Lung (tissue), 12 donors: ENCODE measurements around the gene DOP1B. TPM values are rescaled to one million over a fixed set of nuclear protein-coding genes. Genes with fewer than 3 reads are reported as not detected.

ENCODE experiments used
- ATAC-seq: fragments of 200-7000 bp; cut with Tn5 transposase; one replicate; pipeline ENCODE4 v1.9.1; 2020; ENCODE audit warnings: moderate number of reproducible peaks; ENCODE audit not compliant: insufficient read depth, low FRiP score
- DNase-seq, 3 donors: peaks; one replicate each; pipeline ENCODE4 v3.0.0-alpha.2; 2013 to 2017
- H3K27ac ChIP-seq, 2 donors: one replicate each; pipeline ENCODE4 v1.5.1; 2013; ENCODE audit warnings: mild to moderate bottlenecking in 2 of 2, moderate library complexity in 2 of 2, control low read depth in 1 of 2, inconsistent platforms in 1 of 2, low read depth in 1 of 2, low read length in 1 of 2
- H3K27me3 ChIP-seq, 3 donors: one replicate each; pipeline ENCODE4 v1.5.1; 2013; ENCODE audit warnings: low read length in 2 of 3; ENCODE audit not compliant: control insufficient read depth in 3 of 3, insufficient read depth in 3 of 3
- H3K36me3 ChIP-seq, 4 donors: one replicate each; pipeline ENCODE4 v1.5.1; 2013; ENCODE audit warnings: low read length in 4 of 4, mild to moderate bottlenecking in 1 of 4, moderate library complexity in 1 of 4; ENCODE audit not compliant: control insufficient read depth in 4 of 4, insufficient read depth in 4 of 4
- H3K4me1 ChIP-seq, 5 donors: one replicate each; pipeline ENCODE4 v1.5.1; 2013; ENCODE audit warnings: low read length in 5 of 5, mild to moderate bottlenecking in 2 of 5, moderate library complexity in 1 of 5; ENCODE audit not compliant: control insufficient read depth in 5 of 5, insufficient read depth in 5 of 5
- H3K4me3 ChIP-seq: one replicate; pipeline ENCODE4 v1.5.1; 2013; ENCODE audit warnings: mild to moderate bottlenecking, control low read depth, moderate library complexity
- H3K9ac ChIP-seq, 2 donors: one replicate each; pipeline ENCODE4 v1.5.1; 2013; ENCODE audit warnings: low read length in 2 of 2, control low read depth in 1 of 2; ENCODE audit not compliant: insufficient read depth in 1 of 2
- H3K9me3 ChIP-seq, 4 donors: one replicate each; pipeline ENCODE4 v1.5.1; 2013; ENCODE audit warnings: low read length in 3 of 4, mild to moderate bottlenecking in 1 of 4, moderate library complexity in 1 of 4; ENCODE audit not compliant: control insufficient read depth in 4 of 4, insufficient read depth in 3 of 4
- WGBS, 2 donors: extraction: QIAGEN DNeasy Blood & Tissue Kit; methylation state at CpG; one replicate each; pipeline ENCODE4 v1.1.7; 2013; 5-methylcytosine and 5-hydroxymethylcytosine counted together
- polyA plus RNA-seq, 2 donors: library from polyadenylated mRNA; stranded (reverse); fragments of 200-250 nt; gene quantifications; one replicate each; pipeline ENCODE4 v1.2.1, GENCODE V29; 2013
- total RNA-seq, 2 donors: library from RNA; depleted of rRNA in 1 of 2; stranded (reverse); fragments of >200 nt in 1 of 2; gene quantifications; one replicate each; pipeline ENCODE4 v1.2.1, GENCODE V29; 2014 to 2021
- TF ChIP-seq, protein P1 (sequence below): IDR thresholded peaks from 2 replicates; pipeline ENCODE4 v1.5.1; 2012; ENCODE audit warnings: mild to moderate bottlenecking; ENCODE audit errors: control extremely low read depth, extremely low read depth
- donor health status: control.
- donor health status: control.
- donor health status: Bipolar disorder and iron deficiency.
- donor health status: healthy.
- donor health status: DM: yes; HTN: yes; CAD: no.

DOP1B gene
- total and polyA plus RNA-seq, 4 donors: 5.2 to 23.7 (median 11.2) TPM

DNA sequence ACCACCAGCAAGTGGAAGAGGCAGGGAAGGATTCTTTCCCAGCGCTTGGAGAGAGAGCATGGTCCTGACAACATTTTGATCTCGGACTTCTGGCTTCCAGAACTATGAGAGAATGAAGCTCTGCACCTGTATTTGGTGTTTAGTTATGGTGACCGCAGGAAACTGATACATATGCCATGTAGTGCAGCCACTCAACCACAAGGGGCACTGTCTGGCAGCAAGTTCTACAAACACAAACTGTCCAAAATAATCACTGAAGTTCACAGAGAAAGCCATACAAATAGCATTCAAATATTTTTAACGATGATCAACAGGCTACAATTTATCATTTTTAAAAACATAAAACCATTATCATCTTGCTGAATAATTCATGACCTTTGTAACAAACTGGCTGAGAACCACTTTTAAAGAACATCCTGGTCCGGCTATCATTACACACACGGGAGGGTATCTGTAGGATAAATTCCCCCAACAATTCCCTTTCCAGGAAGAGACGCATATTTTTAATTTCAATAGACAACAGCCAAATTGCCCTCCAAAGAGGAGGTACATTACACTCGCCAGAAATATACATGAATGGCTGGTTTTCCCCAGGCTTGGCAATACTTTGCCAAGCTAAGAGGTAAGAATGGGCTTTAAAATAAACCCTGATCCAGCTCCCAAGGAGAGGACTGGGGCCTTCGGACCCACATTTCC is 31.0 kb upstream of the DOP1B start:
- Histone ChIP-seq H3K9me3 (no peaks in the 10 kb centered on the region), H3K4me1 (peaks cover 0 to 5% (median 0%) of the 10 kb centered on the region in 5 donors), H3K27ac (peak overlapping the region in 1 of 2 donors; percentile 39), H3K27me3 (peaks cover 0 to 1% (median 0%) of the 10 kb centered on the region in 3 donors), H3K4me3 (no peak overlapping the region), H3K9ac (no peak overlapping the region), H3K36me3 (no peaks in the 10 kb centered on the region)
- 28 to 34% methylated on average over 9 of the region's 9 CpGs for WGBS, 2 donors
- ATAC-seq (no peak), DNase-seq (peak; percentile 52 to 72 (median 56))
- TF ChIP-seq, protein P1, sequence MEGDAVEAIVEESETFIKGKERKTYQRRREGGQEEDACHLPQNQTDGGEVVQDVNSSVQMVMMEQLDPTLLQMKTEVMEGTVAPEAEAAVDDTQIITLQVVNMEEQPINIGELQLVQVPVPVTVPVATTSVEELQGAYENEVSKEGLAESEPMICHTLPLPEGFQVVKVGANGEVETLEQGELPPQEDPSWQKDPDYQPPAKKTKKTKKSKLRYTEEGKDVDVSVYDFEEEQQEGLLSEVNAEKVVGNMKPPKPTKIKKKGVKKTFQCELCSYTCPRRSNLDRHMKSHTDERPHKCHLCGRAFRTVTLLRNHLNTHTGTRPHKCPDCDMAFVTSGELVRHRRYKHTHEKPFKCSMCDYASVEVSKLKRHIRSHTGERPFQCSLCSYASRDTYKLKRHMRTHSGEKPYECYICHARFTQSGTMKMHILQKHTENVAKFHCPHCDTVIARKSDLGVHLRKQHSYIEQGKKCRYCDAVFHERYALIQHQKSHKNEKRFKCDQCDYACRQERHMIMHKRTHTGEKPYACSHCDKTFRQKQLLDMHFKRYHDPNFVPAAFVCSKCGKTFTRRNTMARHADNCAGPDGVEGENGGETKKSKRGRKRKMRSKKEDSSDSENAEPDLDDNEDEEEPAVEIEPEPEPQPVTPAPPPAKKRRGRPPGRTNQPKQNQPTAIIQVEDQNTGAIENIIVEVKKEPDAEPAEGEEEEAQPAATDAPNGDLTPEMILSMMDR: peak; percentile 53

DNA sequence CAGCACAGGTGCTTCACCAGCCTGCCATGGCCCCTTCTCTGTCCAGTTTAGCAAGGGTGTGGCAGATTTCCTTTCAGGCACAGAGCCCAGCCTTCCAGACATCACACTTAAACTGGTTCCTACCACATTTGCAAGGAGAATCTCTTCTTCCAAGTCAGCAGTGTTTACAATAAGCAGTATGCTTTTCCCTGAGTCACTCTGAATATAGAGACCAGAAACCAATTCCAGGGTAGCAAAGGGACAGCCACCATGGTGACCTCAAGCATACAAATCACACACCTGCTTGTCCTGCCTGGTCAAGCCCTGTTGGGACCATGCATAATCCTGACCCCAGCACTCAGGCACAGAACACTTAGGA is 30.4 kb upstream of the DOP1B start:
- Histone ChIP-seq H3K9ac (no peak overlapping the region), H3K9me3 (no peaks in the 10 kb centered on the region), H3K4me3 (no peak overlapping the region), H3K27ac (peak overlapping the region in 1 of 2 donors; percentile 15), H3K36me3 (no peaks in the 10 kb centered on the region), H3K27me3 (peaks cover 0 to 2% (median 0%) of the 10 kb centered on the region in 3 donors), H3K4me1 (peaks cover 0 to 5% (median 0%) of the 10 kb centered on the region in 5 donors)
- DNase-seq (peak in 1 of 3 donors; percentile 23), ATAC-seq (no peak)
- TF ChIP-seq, protein P1: no peak

DNA sequence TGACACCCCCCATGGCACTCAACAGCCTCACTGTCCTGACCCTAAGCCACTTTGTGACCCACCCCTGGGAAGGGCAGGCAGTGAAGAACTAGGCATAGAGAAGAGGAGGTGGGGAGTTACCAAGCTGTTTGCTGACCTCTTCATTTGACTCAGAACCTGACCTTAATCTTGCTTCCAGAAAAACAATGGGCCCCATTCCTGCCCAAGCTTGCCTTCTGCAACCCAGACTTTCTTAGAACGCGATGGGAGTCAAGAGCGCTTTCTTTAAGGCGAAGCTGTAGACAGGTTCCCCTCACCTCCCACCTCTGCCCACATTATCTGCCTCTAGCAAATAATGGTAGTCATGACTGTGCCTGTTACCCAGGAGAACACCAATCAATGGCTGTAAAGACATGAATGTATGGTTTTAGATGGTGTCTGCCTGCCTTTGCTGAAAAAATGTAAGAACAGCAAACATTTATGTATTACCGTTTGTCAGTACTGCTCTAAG is 30.0 kb upstream of the DOP1B start:
- WGBS, 2 donors: 96% methylated on average over 5 of the region's 5 CpGs
- TF ChIP-seq, protein P1: no peak
- no peaks in the 10 kb centered on the region for H3K9me3 ChIP-seq

More for the DNA sequence above, 30.0 kb upstream of the DOP1B start:
- no peak for ATAC-seq
- H3K4me1 ChIP-seq: peaks cover 0 to 5% (median 0%) of the 10 kb centered on the region in 5 donors
- no peak for DNase-seq
- H3K4me3 ChIP-seq: no peak overlapping the region
- H3K36me3 ChIP-seq: no peaks in the 10 kb centered on the region
- peaks cover 0 to 2% (median 0%) of the 10 kb centered on the region in 3 donors for H3K27me3 ChIP-seq
- H3K9ac ChIP-seq: no peak overlapping the region
- H3K27ac ChIP-seq: peak overlapping the region in 1 of 2 donors; percentile 14
